ENCODE data around the gene ZDHHC14. TPM values are rescaled to one million over a fixed set of nuclear protein-coding genes. Genes with fewer than 3 reads are reported as not detected.
"Not testable (repeated sequence)": the region's sequence is repeated elsewhere in the genome, so short reads cannot be mapped to it uniquely, and the experiment has no call there.

The ZDHHC14 gene
- polyA plus RNA-seq, 1 donor (not counting 4 experiments of a cell fraction or from before 2014, with no cell fraction given) = 6.4 TPM

- DNase-seq (ENCODE audit: low read depth, low spot score) (no peak), FAIRE-seq (no peak)
- Histone ChIP-seq H3K4me3 (ENCODE audit: control insufficient read depth in 2 of 3, extremely low read depth in 1 of 3, insufficient read depth in 2 of 3, low read depth in 1 of 3, low read length in 3 of 3) (peak overlapping the region; percentile 75 to 90 (median 80)), H3K27me3 (ENCODE audit: control insufficient read depth, extremely low read depth, insufficient read depth, low read length) (no peaks in the 10 kb centered on the region), H3K4me2 (ENCODE audit: control insufficient read depth, extremely low read depth, insufficient read depth, low read depth, low read length) (peak overlapping the region; percentile 79), H3K9ac (ENCODE audit: control insufficient read depth, extremely low read depth, insufficient read depth, low read length) (peak overlapping the region; percentile 78), H2AFZ (ENCODE audit: control insufficient read depth, low read length) (no peak overlapping the region), H3K4me1 (ENCODE audit: control insufficient read depth, extremely low read depth, insufficient read depth, low read length) (peaks cover 16% of the 10 kb centered on the region), H3K9me3 (ENCODE audit: control insufficient read depth, low read depth, low read length) (no peaks in the 10 kb centered on the region), H3K36me3 (ENCODE audit: control insufficient read depth in 2 of 2, extremely low read depth in 1 of 2, insufficient read depth in 2 of 2, low read length in 2 of 2) (no peaks in the 10 kb centered on the region), H3K9me1 (ENCODE audit: control insufficient read depth, extremely low read depth, insufficient read depth, low read length) (no peaks in the 10 kb centered on the region), H3K27ac (ENCODE audit: control insufficient read depth, insufficient read depth, low read length) (no peak overlapping the region), H3K79me2 (ENCODE audit: control insufficient read depth, insufficient read depth, low read length) (peaks cover 5% of the 10 kb centered on the region), H4K20me1 (ENCODE audit: control insufficient read depth, extremely low read depth, insufficient read depth, low read length) (no peaks in the 10 kb centered on the region)
- dilution Hi-C loops (cut with MboI; ENCODE audit: extremely low pct_ligation_motif_present, low sequenced_read_pairs) = no loop called here
- no peak for TF ChIP-seq CTCF (optimal IDR thresholded peaks at IDR 0.05 in 1 of 3, IDR thresholded peaks at IDR 0.05 in 1 of 3, conservative IDR thresholded peaks at IDR 0.05 in 1 of 3; ENCODE audit: extremely low read depth in 1 of 3, insufficient read depth in 2 of 3, low read length in 3 of 3)
- no peak for TF ChIP-seq EZH2 (IDR thresholded peaks at IDR 0.05; ENCODE audit: low read length)
Observed at GRCh38 chr6:157382821-157383220, 1.8 kb downstream of the ZDHHC14 start.

GRCh38 chr6:157383471-157383870, 2.5 kb downstream of the ZDHHC14 start:
- H4K20me1 ChIP-seq (ENCODE audit: control insufficient read depth, extremely low read depth, insufficient read depth, low read length) = no peaks in the 10 kb centered on the region
- H3K27ac ChIP-seq (ENCODE audit: control insufficient read depth, insufficient read depth, low read length) = no peak overlapping the region
- peaks cover 16% of the 10 kb centered on the region for H3K4me1 ChIP-seq (ENCODE audit: control insufficient read depth, extremely low read depth, insufficient read depth, low read length)
- H3K4me3 ChIP-seq (ENCODE audit: control insufficient read depth in 2 of 3, extremely low read depth in 1 of 3, insufficient read depth in 2 of 3, low read depth in 1 of 3, low read length in 3 of 3) = no peak overlapping the region
- no peak for DNase-seq (ENCODE audit: low read depth, low spot score)
- no peaks in the 10 kb centered on the region for H3K9me3 ChIP-seq (ENCODE audit: control insufficient read depth, low read depth, low read length)
- no peak overlapping the region for H3K9ac ChIP-seq (ENCODE audit: control insufficient read depth, extremely low read depth, insufficient read depth, low read length)
- peak overlapping the region; percentile 53 for H3K4me2 ChIP-seq (ENCODE audit: control insufficient read depth, extremely low read depth, insufficient read depth, low read depth, low read length)
- no peaks in the 10 kb centered on the region for H3K27me3 ChIP-seq (ENCODE audit: control insufficient read depth, extremely low read depth, insufficient read depth, low read length)
- no peak for TF ChIP-seq CTCF (optimal IDR thresholded peaks at IDR 0.05 in 1 of 3, IDR thresholded peaks at IDR 0.05 in 1 of 3, conservative IDR thresholded peaks at IDR 0.05 in 1 of 3; ENCODE audit: extremely low read depth in 1 of 3, insufficient read depth in 2 of 3, low read length in 3 of 3)
- no peak for TF ChIP-seq EZH2 (IDR thresholded peaks at IDR 0.05; ENCODE audit: low read length)
- no peak overlapping the region for H2AFZ ChIP-seq (ENCODE audit: control insufficient read depth, low read length)
- dilution Hi-C loops (cut with MboI; ENCODE audit: extremely low pct_ligation_motif_present, low sequenced_read_pairs) = no loop called here
- H3K9me1 ChIP-seq (ENCODE audit: control insufficient read depth, extremely low read depth, insufficient read depth, low read length) = no peaks in the 10 kb centered on the region
- peaks cover 5% of the 10 kb centered on the region for H3K79me2 ChIP-seq (ENCODE audit: control insufficient read depth, insufficient read depth, low read length)
- H3K36me3 ChIP-seq (ENCODE audit: control insufficient read depth in 2 of 2, extremely low read depth in 1 of 2, insufficient read depth in 2 of 2, low read length in 2 of 2) = no peaks in the 10 kb centered on the region
- no peak for FAIRE-seq

- not testable (repeated sequence) for H3K9me3 ChIP-seq (ENCODE audit: control insufficient read depth, low read depth, low read length)
Observed at GRCh38 chr6:157384962-157385361, 4.0 kb downstream of the ZDHHC14 start.

More at GRCh38 chr6:157384962-157385361, 4.0 kb downstream of the ZDHHC14 start:
- H3K79me2 ChIP-seq (ENCODE audit: control insufficient read depth, insufficient read depth, low read length); H3K27ac ChIP-seq (ENCODE audit: control insufficient read depth, insufficient read depth, low read length); H3K27me3 ChIP-seq (ENCODE audit: control insufficient read depth, extremely low read depth, insufficient read depth, low read length); FAIRE-seq; DNase-seq (ENCODE audit: low read depth, low spot score); H4K20me1 ChIP-seq (ENCODE audit: control insufficient read depth, extremely low read depth, insufficient read depth, low read length); H3K4me3 ChIP-seq (ENCODE audit: control insufficient read depth in 2 of 3, extremely low read depth in 1 of 3, insufficient read depth in 2 of 3, low read depth in 1 of 3, low read length in 3 of 3); H3K9ac ChIP-seq (ENCODE audit: control insufficient read depth, extremely low read depth, insufficient read depth, low read length); H2AFZ ChIP-seq (ENCODE audit: control insufficient read depth, low read length); H3K4me2 ChIP-seq (ENCODE audit: control insufficient read depth, extremely low read depth, insufficient read depth, low read depth, low read length); H3K36me3 ChIP-seq (ENCODE audit: control insufficient read depth in 2 of 2, extremely low read depth in 1 of 2, insufficient read depth in 2 of 2, low read length in 2 of 2); H3K9me1 ChIP-seq (ENCODE audit: control insufficient read depth, extremely low read depth, insufficient read depth, low read length); dilution Hi-C loops (cut with MboI; ENCODE audit: extremely low pct_ligation_motif_present, low sequenced_read_pairs): not testable (repeated sequence)
- peaks cover 12% of the 10 kb centered on the region for H3K4me1 ChIP-seq (ENCODE audit: control insufficient read depth, extremely low read depth, insufficient read depth, low read length)
